Measurements from ENCODE around the gene ELMO1.

The ELMO1 gene

DNA sequence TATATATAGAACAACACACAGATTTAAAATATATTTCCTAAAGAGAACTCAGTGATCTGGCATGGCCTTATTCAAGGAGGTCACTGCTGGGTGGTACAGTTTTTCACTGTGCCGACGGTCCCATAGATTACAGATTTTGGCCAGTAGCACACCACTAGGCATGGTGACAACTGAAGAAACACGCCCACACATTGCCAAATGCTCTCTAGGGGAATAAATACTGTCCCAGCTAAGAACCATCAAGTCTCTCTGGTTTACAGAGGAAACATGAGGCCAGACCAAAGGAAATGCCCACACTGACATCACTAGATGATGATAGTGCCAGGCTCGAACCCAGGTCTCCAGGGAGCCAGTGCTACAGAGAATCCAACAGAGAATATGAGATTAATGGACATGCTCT lies 316.8 kb downstream of the ELMO1 start:
- H3K4me3 ChIP-seq (ENCODE audit: low read depth, low read length): no peak overlapping the region
- TF ChIP-seq MYC (IDR thresholded peaks at IDR 0.05; ENCODE audit: low read depth, low read length) (no peak), POLR2A (IDR thresholded peaks at IDR 0.05; ENCODE audit: extremely low read depth, insufficient read length) (no peak), CTCF (IDR thresholded peaks at IDR 0.05; ENCODE audit: low read depth, low read length) (no peak)
- TF ChIP-seq, protein P1, sequence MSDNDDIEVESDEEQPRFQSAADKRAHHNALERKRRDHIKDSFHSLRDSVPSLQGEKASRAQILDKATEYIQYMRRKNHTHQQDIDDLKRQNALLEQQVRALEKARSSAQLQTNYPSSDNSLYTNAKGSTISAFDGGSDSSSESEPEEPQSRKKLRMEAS (IDR thresholded peaks at IDR 0.05; ENCODE audit: low read depth, low read length): no peak
- peak; percentile 56 for DNase-seq (ENCODE audit: low read depth)

DNA sequence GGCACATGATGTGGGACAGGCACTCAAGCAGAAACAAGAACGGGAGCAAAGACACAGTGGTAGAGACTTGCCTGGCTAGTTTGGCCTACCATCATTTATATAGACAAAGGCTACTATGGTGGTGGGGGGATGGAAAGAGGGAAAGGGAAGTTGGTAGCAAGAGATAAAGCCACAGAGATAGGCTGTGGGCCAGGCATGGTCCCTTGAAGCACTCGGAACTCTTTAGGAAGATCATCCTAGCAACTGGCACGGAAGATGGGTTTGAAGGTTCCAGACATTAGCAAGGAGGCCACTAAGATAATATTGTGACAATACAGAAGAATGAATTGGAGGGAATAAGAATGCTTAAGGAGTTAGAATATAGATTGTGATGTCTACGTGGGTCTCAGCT lies 319.6 kb downstream of the ELMO1 start:
- DNase-seq (ENCODE audit: low read depth): no peak
- TF ChIP-seq POLR2A (IDR thresholded peaks at IDR 0.05; ENCODE audit: extremely low read depth, insufficient read length): no peak
- H3K4me3 ChIP-seq (ENCODE audit: low read depth, low read length): no peak overlapping the region

- no peak overlapping the region for H3K4me3 ChIP-seq (ENCODE audit: low read depth, low read length)
- no peak for DNase-seq (ENCODE audit: low read depth)
- TF ChIP-seq CTCF (IDR thresholded peaks at IDR 0.05; ENCODE audit: low read depth, low read length) (no peak), MYC (IDR thresholded peaks at IDR 0.05; ENCODE audit: low read depth, low read length) (no peak)
Observed at GRCh38 chr7:37128327-37129034, 320.2 kb downstream of the ELMO1 start.

GRCh38 chr7:37119296-37119860 lies 329.3 kb downstream of the ELMO1 start:
- TF ChIP-seq, protein P1 (IDR thresholded peaks at IDR 0.05; ENCODE audit: low read depth, low read length): no peak
- TF ChIP-seq POLR2A (IDR thresholded peaks at IDR 0.05; ENCODE audit: extremely low read depth, insufficient read length): no peak
- no peak for TF ChIP-seq MYC (IDR thresholded peaks at IDR 0.05; ENCODE audit: low read depth, low read length)
- TF ChIP-seq CTCF (IDR thresholded peaks at IDR 0.05; ENCODE audit: low read depth, low read length): no peak
- no peak overlapping the region for H3K4me3 ChIP-seq (ENCODE audit: low read depth, low read length)
- DNase-seq (ENCODE audit: low read depth): no peak

DNA sequence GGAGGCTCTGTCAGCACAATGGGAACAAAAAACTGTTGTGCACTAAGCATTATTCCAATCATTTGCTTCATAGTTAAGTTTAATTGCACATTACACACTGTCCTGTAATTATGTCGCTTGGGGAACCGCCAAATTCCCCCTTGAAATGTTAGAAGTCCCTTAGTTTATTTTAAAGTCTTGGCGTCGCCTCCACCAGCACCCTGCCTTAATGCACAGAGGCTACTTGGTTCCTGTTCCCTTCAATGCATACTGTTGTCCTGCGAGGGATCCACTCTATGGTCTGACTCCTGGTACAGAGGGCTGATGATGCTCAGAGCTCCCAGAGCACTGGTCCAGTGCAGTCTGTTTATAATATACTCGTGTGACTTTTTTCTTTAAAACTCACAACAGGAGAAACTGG lies 330.7 kb downstream of the ELMO1 start:
- TF ChIP-seq MYC (IDR thresholded peaks at IDR 0.05; ENCODE audit: low read depth, low read length) (no peak), POLR2A (IDR thresholded peaks at IDR 0.05; ENCODE audit: extremely low read depth, insufficient read length) (no peak), CTCF (IDR thresholded peaks at IDR 0.05; ENCODE audit: low read depth, low read length) (no peak)
- TF ChIP-seq, protein P1 (IDR thresholded peaks at IDR 0.05; ENCODE audit: low read depth, low read length): no peak
- no peak overlapping the region for H3K4me3 ChIP-seq (ENCODE audit: low read depth, low read length)
- no peak for DNase-seq (ENCODE audit: low read depth)

DNA sequence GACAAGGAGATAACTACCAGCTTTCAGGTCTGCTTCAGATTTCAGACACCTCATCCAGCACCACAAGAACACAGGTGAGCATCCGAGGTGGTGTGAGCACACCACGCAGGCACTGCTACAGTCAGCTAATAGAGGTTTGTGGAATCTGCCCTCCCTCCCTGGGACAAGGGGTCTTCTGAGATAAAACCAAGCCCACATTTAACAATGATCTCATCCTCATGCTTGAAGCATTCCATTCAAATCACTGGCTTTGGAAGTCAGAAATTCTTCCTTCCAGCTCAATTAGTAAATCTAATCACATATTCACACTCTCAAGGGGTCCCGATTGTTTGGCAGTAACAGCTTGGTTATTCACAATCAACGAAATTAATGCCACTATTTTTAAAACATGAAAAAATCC lies 331.4 kb downstream of the ELMO1 start:
- no peak overlapping the region for H3K4me3 ChIP-seq (ENCODE audit: low read depth, low read length)
- DNase-seq (ENCODE audit: low read depth): no peak
- TF ChIP-seq POLR2A (IDR thresholded peaks at IDR 0.05; ENCODE audit: extremely low read depth, insufficient read length) (no peak), MYC (IDR thresholded peaks at IDR 0.05; ENCODE audit: low read depth, low read length) (no peak), CTCF (IDR thresholded peaks at IDR 0.05; ENCODE audit: low read depth, low read length) (no peak)
- TF ChIP-seq, protein P1 (IDR thresholded peaks at IDR 0.05; ENCODE audit: low read depth, low read length): no peak

Measured in NB4 (cell line).